Colon (tissue), 2 donors: ENCODE data around the gene NCOA3.
"Not testable (repeated sequence)": the region's sequence is repeated elsewhere in the genome, so short reads cannot be mapped to it uniquely, and the experiment has no call there.

Experiments used
- FAIRE-seq: peaks from 2 replicates; lab custom pipeline; 2012; peaks lifted over from hg19 to GRCh38; lab: Jason Lieb, UNC
- donor health status: control.
- donor health status: control.

NCOA3 gene

GRCh38 chr20:47501482-47502270 is at the start of gene NCOA3:
Gene NCOA3 (plus strand): TSS chr20:47501887. CDS start chr20:47622248, 120,361 bp downstream.
- FAIRE-seq: no peak

DNA sequence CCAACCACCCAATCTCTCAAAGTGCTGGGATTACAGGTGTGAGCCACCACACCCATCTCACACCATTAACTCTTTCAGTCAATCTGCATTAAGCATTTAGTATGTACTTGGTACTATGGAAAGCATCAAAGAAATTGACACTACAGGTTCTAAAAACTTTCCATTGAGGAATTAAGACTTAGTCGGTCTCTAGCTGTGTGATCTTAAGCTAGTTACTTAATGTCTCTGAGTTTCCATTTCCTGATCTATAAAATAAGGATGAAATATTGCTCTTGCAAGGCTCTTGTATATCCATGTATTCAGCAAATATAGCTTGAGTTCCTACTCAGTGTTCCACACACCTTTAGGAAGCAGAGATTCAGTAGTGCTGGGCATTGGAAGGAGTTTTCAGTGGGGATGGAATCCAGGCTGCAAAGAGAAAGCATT is 48.9 kb upstream of the NCOA3 start:
- no peak for FAIRE-seq

DNA sequence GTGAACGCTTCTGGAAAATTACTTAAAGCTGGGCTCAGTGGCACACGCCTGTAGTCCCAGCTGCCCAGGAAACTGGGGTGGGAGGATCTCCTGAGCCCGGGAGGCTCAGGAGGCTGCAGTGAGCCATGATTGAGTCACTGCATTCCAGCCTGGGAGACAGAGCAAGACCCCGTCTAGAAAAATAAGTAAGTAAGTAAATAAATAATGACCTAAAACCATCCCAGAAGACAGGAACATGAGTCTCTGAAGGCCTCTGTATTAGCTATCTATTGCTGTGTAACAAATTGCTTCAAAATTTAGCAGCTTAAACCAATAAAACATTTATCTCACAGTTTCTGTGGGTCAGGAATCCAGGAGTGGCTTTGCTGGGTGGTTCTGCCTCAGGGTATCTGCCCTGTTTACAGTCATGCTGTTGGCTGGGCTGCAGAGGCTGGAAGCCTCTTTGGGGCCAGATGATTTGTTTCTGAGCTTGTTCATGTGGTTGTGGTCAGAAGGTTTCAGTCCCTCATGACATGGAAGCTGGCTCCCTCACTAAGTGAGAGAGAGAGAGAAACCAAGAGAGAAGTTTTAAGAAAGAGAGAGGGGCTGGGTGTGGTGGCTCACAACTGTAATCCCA is 48.4 kb upstream of the NCOA3 start:
- no peak for FAIRE-seq

DNA sequence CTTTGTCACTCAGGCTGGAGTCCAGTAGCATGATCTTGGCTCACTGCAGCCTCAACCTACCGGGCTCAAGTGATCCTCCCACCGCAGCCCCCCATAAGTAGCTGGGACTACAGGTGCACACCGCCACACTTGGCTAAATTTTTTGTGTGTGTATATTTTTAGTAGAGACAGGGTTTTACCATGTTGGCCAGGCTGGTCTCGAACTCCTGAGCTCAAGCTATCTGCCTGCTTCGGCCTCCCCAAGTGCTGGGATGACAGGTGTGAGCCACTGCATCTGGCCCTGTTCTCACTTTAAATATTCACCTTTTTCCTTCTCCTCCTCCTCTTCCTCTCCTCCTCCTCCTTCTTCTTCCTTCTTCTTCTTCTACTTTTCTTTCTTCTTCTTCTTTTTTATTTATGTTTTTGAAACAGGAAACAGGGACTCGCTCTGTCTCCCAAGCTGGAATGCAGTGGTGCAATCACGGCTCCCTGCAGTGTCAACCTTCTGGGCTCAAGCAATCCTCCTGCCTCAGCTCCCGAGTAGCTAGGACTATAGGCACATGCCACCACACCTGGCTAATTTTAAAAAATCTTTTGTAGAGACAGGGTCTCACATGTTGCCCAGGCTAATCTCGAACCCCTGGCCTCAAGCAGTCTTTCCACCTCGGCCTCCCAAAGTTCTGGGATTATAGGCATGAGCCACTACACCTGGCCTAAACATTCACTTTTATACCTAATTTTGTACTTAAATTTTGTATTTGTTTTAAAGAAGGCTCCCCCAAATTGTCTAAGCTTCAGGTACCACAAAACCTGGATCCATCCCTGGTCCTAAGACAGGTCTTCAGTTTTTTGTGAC is 47.2 kb upstream of the NCOA3 start:
- no peak for FAIRE-seq

DNA sequence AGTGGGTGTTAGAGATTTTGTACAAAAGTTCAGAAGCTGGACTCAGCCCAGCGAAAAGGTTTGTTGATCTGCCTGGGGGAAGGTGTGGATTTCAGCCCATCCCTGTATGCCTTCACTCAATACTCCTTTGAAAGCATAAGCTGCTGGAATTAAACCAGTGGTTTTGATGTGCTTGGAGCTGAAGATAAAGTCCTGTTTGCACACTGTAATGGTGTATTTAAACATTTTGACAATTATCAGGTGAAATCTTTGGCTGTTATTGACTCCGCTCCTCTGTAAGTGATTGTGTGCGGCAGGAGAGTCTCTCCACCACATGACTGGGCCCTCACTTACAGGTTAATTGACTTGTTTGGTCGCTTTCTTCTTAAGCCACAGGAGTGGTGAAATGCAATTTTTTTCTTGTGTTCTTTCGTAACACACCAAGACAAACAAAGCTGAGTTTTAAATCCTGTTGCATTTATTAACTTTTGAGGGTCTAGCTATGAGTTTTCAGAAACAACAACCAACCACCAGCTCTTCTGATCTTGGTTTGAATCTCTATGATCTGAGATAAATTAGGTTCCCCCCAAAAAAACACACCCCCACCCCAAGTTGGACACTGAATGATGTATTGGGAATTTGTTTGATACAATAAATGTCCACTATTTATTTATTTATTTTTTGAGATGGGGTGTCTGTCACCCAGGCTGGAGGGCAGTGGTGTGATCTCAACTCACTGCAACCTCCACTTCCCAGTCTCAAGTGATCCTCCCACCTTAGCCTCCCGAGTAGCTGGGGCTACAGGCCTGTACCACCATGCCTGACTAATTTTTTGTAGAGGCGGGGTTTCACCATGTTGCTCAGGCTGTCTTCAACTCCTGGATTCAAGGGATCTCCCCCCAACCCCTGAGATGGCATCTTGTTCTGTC is 46.3 kb upstream of the NCOA3 start:
- FAIRE-seq: no peak

GRCh38 chr20:47456041-47456537 is 45.6 kb upstream of the NCOA3 start:
- FAIRE-seq: no peak

GRCh38 chr20:47456952-47457724 is 44.5 kb upstream of the NCOA3 start:
- no peak for FAIRE-seq

- not testable (repeated sequence) for FAIRE-seq
Measured at GRCh38 chr20:47458280-47459050, 43.2 kb upstream of the NCOA3 start.

- no peak for FAIRE-seq
Measured at GRCh38 chr20:47459344-47460073, 42.2 kb upstream of the NCOA3 start.

GRCh38 chr20:47460761-47461112 is 41.0 kb upstream of the NCOA3 start:
- FAIRE-seq: not testable (repeated sequence)

DNA sequence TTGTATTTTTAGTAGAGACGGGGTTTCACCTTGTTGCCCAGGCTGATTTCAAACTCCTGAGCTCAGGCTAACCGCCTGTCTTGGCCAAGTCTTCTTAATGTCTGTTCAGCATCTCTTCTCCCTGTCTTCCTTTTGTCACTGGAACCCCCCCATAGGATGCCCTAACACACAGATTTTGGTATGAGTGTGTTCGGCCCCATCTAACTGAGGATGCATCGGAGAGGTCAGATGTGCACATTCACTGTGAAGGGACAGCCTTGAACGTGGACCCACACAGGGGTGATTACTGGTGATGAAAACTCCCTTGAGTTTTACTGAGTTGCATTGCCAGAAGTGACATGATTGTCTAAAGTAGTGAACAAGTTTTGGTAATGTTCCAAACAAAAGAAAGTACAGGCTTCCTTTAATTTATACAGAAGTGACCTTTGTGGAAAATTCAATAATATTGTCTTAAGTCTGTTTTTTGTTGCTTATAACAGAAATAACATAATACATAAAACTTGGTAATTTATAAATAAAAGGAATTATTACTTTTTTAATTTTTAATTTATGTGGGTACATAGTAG is 40.5 kb upstream of the NCOA3 start:
- FAIRE-seq: no peak

- not testable (repeated sequence) for FAIRE-seq
Measured at GRCh38 chr20:47461906-47462305, 39.8 kb upstream of the NCOA3 start.

GRCh38 chr20:47464380-47465101 is 37.1 kb upstream of the NCOA3 start:
- no peak for FAIRE-seq

- FAIRE-seq: no peak
Measured at GRCh38 chr20:47465335-47466090, 36.2 kb upstream of the NCOA3 start.

GRCh38 chr20:47466213-47466612 is 35.5 kb upstream of the NCOA3 start:
- no peak for FAIRE-seq

GRCh38 chr20:47466704-47467459 is 34.8 kb upstream of the NCOA3 start:
- FAIRE-seq: no peak
